ENCODE data around the gene FAIM. TPM values are rescaled to one million over a fixed set of nuclear protein-coding genes. Genes with fewer than 3 reads are reported as not detected.
"Not testable (repeated sequence)": the region's sequence is repeated elsewhere in the genome, so short reads cannot be mapped to it uniquely, and the experiment has no call there.

FAIM gene
- total RNA-seq, 1 experiment from 2014 or later: 11.9 TPM

GRCh38 chr3:138600100-138600745 is 8.3 kb upstream of the FAIM start:
- no peak for DNase-seq (ENCODE audit: low read depth)

GRCh38 chr3:138601661-138602060 is 6.9 kb upstream of the FAIM start:
- DNase-seq (ENCODE audit: low read depth): not testable (repeated sequence)

GRCh38 chr3:138604106-138604595 is 4.4 kb upstream of the FAIM start:
- DNase-seq (ENCODE audit: low read depth): not testable (repeated sequence)

- no peak for DNase-seq (ENCODE audit: low read depth)
These were observed 1.3 kb downstream of the FAIM start for GRCh38 chr3:138609898-138610266.

- no peak for DNase-seq (ENCODE audit: low read depth)
These were observed 6.9 kb downstream of the FAIM start for GRCh38 chr3:138615462-138615861.

- no peak for DNase-seq (ENCODE audit: low read depth)
These were observed 11.9 kb downstream of the FAIM start for GRCh38 chr3:138620431-138620830.

GRCh38 chr3:138624518-138624917 is 15.9 kb downstream of the FAIM start:
- no peak for DNase-seq (ENCODE audit: low read depth)

GRCh38 chr3:138625707-138626365 is 17.3 kb downstream of the FAIM start:
- peak; percentile 55 for DNase-seq (ENCODE audit: low read depth)

- no peak for DNase-seq (ENCODE audit: low read depth)
These were observed 21.0 kb downstream of the FAIM start for GRCh38 chr3:138629526-138629925.

GRCh38 chr3:138638641-138639040 is 30.1 kb downstream of the FAIM start:
- DNase-seq (ENCODE audit: low read depth): no peak

- no peak for DNase-seq (ENCODE audit: low read depth)
These were observed 32.0 kb downstream of the FAIM start for GRCh38 chr3:138640537-138640936.

- DNase-seq (ENCODE audit: low read depth): no peak
These were observed 33.8 kb downstream of the FAIM start for GRCh38 chr3:138642226-138642926.

GRCh38 chr3:138642927-138643253 is 34.3 kb downstream of the FAIM start:
- no peak for DNase-seq (ENCODE audit: low read depth)

- no peak for DNase-seq (ENCODE audit: low read depth)
These were observed 37.4 kb downstream of the FAIM start for GRCh38 chr3:138646008-138646407.

GRCh38 chr3:138646513-138646912 is 37.9 kb downstream of the FAIM start:
- DNase-seq (ENCODE audit: low read depth): no peak

GRCh38 chr3:138649134-138649533 is 40.6 kb downstream of the FAIM start:
- DNase-seq (ENCODE audit: low read depth): no peak

- DNase-seq (ENCODE audit: low read depth): no peak
These were observed 45.0 kb downstream of the FAIM start for GRCh38 chr3:138653567-138653966.

- no peak for DNase-seq (ENCODE audit: low read depth)
These were observed 48.9 kb downstream of the FAIM start for GRCh38 chr3:138657508-138657907.

GRCh38 chr3:138668107-138668506 is 59.5 kb downstream of the FAIM start:
- no peak for DNase-seq (ENCODE audit: low read depth)

GRCh38 chr3:138670407-138670806 is 61.8 kb downstream of the FAIM start:
- no peak for DNase-seq (ENCODE audit: low read depth)

GRCh38 chr3:138673641-138674530 is 65.3 kb downstream of the FAIM start:
- DNase-seq (ENCODE audit: low read depth): peak; percentile 42

- DNase-seq (ENCODE audit: low read depth): peak; percentile 17
These were observed 66.8 kb downstream of the FAIM start for GRCh38 chr3:138675393-138675792.
